K562 (cell line): ENCODE results near the gene DSC1. TPM values are rescaled to one million over a fixed set of nuclear protein-coding genes. Genes with fewer than 3 reads are reported as not detected.

Experiments used
- ATAC-seq: fragments of 200-7000 bp; cut with Tn5 transposase; 3 replicates; pipeline ENCODE4 v1.9.1; 2020; ENCODE audit warnings: moderate library complexity
- BruUV-seq: library from RNA; stranded (reverse); fragments of 400-500 nt; replicated peaks from 2 replicates; lab custom pipeline; 2021; lab: Mats Ljungman, UMichigan
- CTCF ChIA-PET: fragments of 300-600 bp; formaldehyde crosslinking; extraction: SDS; loops from one replicate; lab custom pipeline; 2021; ENCODE audit warnings: low intra/inter-chr PET ratio; lab: Yijun Ruan, JAX
- POLR2A ChIA-PET: fragments of 300-600, 350-650 bp; sonication (Branson Sonifier 250); formaldehyde crosslinking; extraction: SDS; loops from one replicate; lab custom pipeline; 2021; ENCODE audit warnings: antibody characterized with exemption, inconsistent platforms; lab: Yijun Ruan, JAX
- DNase-seq, 4 experiments: peaks; one replicate each; pipeline versions ENCODE4 v3.0.0 to v3.0.0-alpha.2; 2011 to 2018; ENCODE audit warnings: low spot score in 3 of 4, mixed read lengths in 3 of 4; ENCODE audit errors: extremely low read depth in 1 of 4
- FAIRE-seq: peaks from 2 replicates; lab custom pipeline; 2011; peaks lifted over from hg19 to GRCh38; lab: Jason Lieb, UNC
- H2AFZ ChIP-seq: 2 replicates; pipeline ENCODE4 v1.6.0; 2011; ENCODE audit warnings: low read depth, low read length, control low read depth, inconsistent platforms
- H3K27ac ChIP-seq: fragments of 200-600 bp; 3 replicates; pipeline ENCODE4 v1.8.0; 2011; ENCODE audit warnings: low read depth, mild to moderate bottlenecking, control low read depth, inconsistent platforms, low read length, moderate library complexity, mixed read lengths; ENCODE audit errors: extremely low read depth
- H3K27me3 ChIP-seq, 2 experiments: fragments of 300-600 bp in 1 of 2; 2 replicates in 1 of 2; 3 replicates in 1 of 2; pipeline versions ENCODE4 v1.6.0 to v1.8.0; 2011; ENCODE audit warnings: inconsistent platforms in 2 of 2, low read length in 2 of 2, mild to moderate bottlenecking in 1 of 2, mixed read lengths in 1 of 2, moderate library complexity in 1 of 2; ENCODE audit not compliant: control insufficient read depth in 2 of 2, insufficient read depth in 2 of 2
- H3K36me3 ChIP-seq: fragments of 300-600 bp; 3 replicates; pipeline ENCODE4 v1.8.0; 2011; ENCODE audit warnings: mild to moderate bottlenecking, low read length, inconsistent platforms; ENCODE audit not compliant: control insufficient read depth, insufficient read depth
- H3K4me1 ChIP-seq, 2 experiments: fragments of 200-600 bp in 1 of 2; replicated peaks in 1 of 2; 2 replicates in 1 of 2; 3 replicates in 1 of 2; pipeline versions ENCODE4 v1.5.1 to v1.8.0; 2011; ENCODE audit warnings: inconsistent platforms in 2 of 2, low read length in 2 of 2, mild to moderate bottlenecking in 1 of 2, mixed read lengths in 1 of 2, moderate library complexity in 1 of 2; ENCODE audit not compliant: control insufficient read depth in 2 of 2, insufficient read depth in 2 of 2
- H3K4me2 ChIP-seq: 2 replicates; pipeline ENCODE4 v1.6.1; 2011; ENCODE audit warnings: low read length, control low read depth, inconsistent platforms, mixed read lengths; ENCODE audit not compliant: insufficient read depth
- H3K4me3 ChIP-seq: fragments of 200-600 bp; sonication (generic), shearing (Covaris generic); 2 replicates; pipeline ENCODE4 v1.5.1; 2016; ENCODE audit warnings: control low read depth, inconsistent platforms
- H3K79me2 ChIP-seq: fragments of 200-600 bp; 3 replicates; pipeline ENCODE4 v1.8.0; 2011; ENCODE audit warnings: low read length, inconsistent platforms; ENCODE audit not compliant: control insufficient read depth, insufficient read depth
- H3K9ac ChIP-seq, 2 experiments: 2 replicates each; pipeline versions ENCODE4 v1.6.0 to v1.6.1; 2011; ENCODE audit warnings: low read depth in 2 of 2, low read length in 2 of 2, control low read depth in 1 of 2, inconsistent platforms in 1 of 2, mild to moderate bottlenecking in 1 of 2, mixed read lengths in 1 of 2; ENCODE audit not compliant: insufficient read depth in 1 of 2
- H3K9me1 ChIP-seq: one replicate; pipeline ENCODE4 v1.6.0; 2011; ENCODE audit warnings: inconsistent platforms, mild to moderate bottlenecking, low read length, moderate library complexity; ENCODE audit not compliant: control insufficient read depth, insufficient read depth
- H3K9me3 ChIP-seq: replicated peaks from 2 replicates; pipeline ENCODE4 v1.5.1; 2011; ENCODE audit warnings: low read depth, low read length, inconsistent platforms; ENCODE audit not compliant: control insufficient read depth, insufficient read depth
- H4K20me1 ChIP-seq: replicated peaks from 2 replicates; pipeline ENCODE4 v1.6.1; 2011; ENCODE audit warnings: low read length, inconsistent platforms, mixed read lengths; ENCODE audit not compliant: control insufficient read depth, insufficient read depth
- E2F3 ChIP-seq: fragments of 250-450 bp; sonication (Bioruptor Pico); IDR thresholded peaks from 2 replicates; pipeline ENCODE4 v1.4.0; 2020; ENCODE audit warnings: mild to moderate bottlenecking
- FUS ChIP-seq: fragments of 200-400 bp; formaldehyde crosslinking; optimal IDR thresholded peaks from 2 replicates; pipeline ENCODE3; 2017; ENCODE audit warnings: low read depth, low read length
- RBM22 ChIP-seq: fragments of 200-400 bp; formaldehyde crosslinking; IDR thresholded peaks from 2 replicates; pipeline ENCODE4 v1.6.1; 2018; ENCODE audit warnings: low read length, low read depth; ENCODE audit not compliant: poor library complexity, severe bottlenecking
- WGBS: fragments of 100-300 bp; shearing (Covaris generic); methylation state at CpG from one replicate; pipeline ENCODE4 v1.1.6; 2016; ENCODE audit warnings: low coverage, mixed read lengths; ENCODE audit not compliant: insufficient coverage; ENCODE audit errors: missing lambda C conversion rate; 5-methylcytosine and 5-hydroxymethylcytosine counted together
- in situ Hi-C: fragments of 300-500 bp; cut with MboI; formaldehyde crosslinking; loops from 4 replicates; pipeline ENCODE4 v1.15.0; 2018; ENCODE audit warnings: inconsistent platforms, mixed read lengths
- intact Hi-C: fragments of 100-400 bp; cut with micrococcal nuclease; formaldehyde crosslinking; loops from 2 replicates; pipeline ENCODE4 v1.14.2; 2022
- polyA plus RNA-seq, 8 experiments: library from polyadenylated mRNA; depleted of rRNA in 4 of 8; stranded (reverse) in 5 of 8; unstranded in 3 of 8; fragments of >200 nt; fragmentation: Nextera tagmentation in 2 of 8; fragmentation: Illumina TruSeq in 1 of 8; extraction: Ambion mirVana in 2 of 8; extraction: Trizol in 1 of 8; gene quantifications; 2 replicates each; pipeline versions ENCODE4 v1.2.1 to v1.2.3, GENCODE V29; 2011 to 2014; ENCODE audit warnings: inconsistent platforms in 1 of 8, missing spikeins in 1 of 8
- total RNA-seq, 7 experiments: library from RNA; depleted of rRNA in 6 of 7; stranded (reverse); fragments of >200 nt in 6 of 7; fragmentation: Illumina TruSeq in 2 of 7; extraction: Trizol in 2 of 7; gene quantifications; 2 replicates each; pipeline versions ENCODE4 v1.2.1 to v1.2.3, GENCODE V29; 2011 to 2021; ENCODE audit warnings: low replicate concordance in 1 of 7
- TF ChIP-seq, protein P1 (sequence below): fragments of 450-650 bp; IDR thresholded peaks from 2 replicates; pipeline ENCODE4 v1.6.1; 2016; ENCODE audit warnings: mild to moderate bottlenecking, moderate library complexity
- TF ChIP-seq, protein P2 (sequence below), 2 experiments: fragments of 200-800 bp in 1 of 2; sonication (Bioruptor generic) in 1 of 2; sonication (generic) in 1 of 2; formaldehyde crosslinking in 1 of 2; IDR thresholded peaks in 1 of 2; conservative IDR thresholded peaks in 1 of 2; 2 replicates each; pipeline versions ENCODE4 v1.5.0 to v1.6.1; 2016 to 2020; ENCODE audit warnings: missing compliant biosample characterization in 1 of 2, missing genetic modification characterization in 1 of 2, missing genetic modification reagents in 1 of 2

Gene DSC1
- total and polyA plus RNA-seq, 9 of the 15 experiments (the other 6 are each of a cell fraction or from before 2014, with no cell fraction given) = 0.04 to 0.07 (median 0.05) TPM; not detected in 4

DNA sequence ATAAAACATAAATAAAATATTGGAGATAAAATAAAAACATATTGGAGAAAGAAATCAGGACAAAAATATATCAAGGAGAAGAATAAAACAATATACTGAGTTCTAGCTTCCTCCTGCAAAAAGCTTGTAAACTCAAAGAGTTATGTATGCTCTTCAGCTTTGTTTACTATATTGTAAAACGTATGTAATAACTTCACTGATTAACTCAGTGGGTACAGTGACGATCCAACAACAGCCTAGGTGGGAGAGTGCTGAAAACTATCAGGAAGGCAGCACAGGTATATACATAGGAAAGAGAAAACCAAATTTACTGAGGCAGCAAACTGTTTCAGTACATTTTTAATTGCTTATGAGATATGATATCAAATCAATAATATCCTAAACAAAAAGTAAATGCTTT, 68.8 kb downstream of the DSC1 start:
- peaks cover 35% of the 10 kb centered on the region; the same call in 2 of the 3 replicates for H3K36me3 ChIP-seq
- ATAC-seq (no peak), FAIRE-seq (no peak), DNase-seq (no peak)
- H3K9me1 ChIP-seq = no peaks in the 10 kb centered on the region
- intact Hi-C loops = no loop called here
- in situ Hi-C loops = no loop called here
- CTCF ChIA-PET = no interaction called here
- H3K9me3 ChIP-seq = no peaks in the 10 kb centered on the region
- no peak overlapping the region for H3K9ac ChIP-seq
- peaks cover 14% of the 10 kb centered on the region; the same call in 2 of the 3 replicates for H3K79me2 ChIP-seq
- POLR2A ChIA-PET = no interaction called here
- 28% methylated on average over 2 of the region's 2 CpGs for WGBS
- H3K4me2 ChIP-seq = no peak overlapping the region
- no peaks in the 10 kb centered on the region for H3K27me3 ChIP-seq
- no peak overlapping the region for H3K27ac ChIP-seq
- no peak overlapping the region for H3K4me3 ChIP-seq
- no peaks in the 10 kb centered on the region for H4K20me1 ChIP-seq
- H3K4me1 ChIP-seq = peaks cover 0 to 2% of the 10 kb centered on the region in 2 experiments; a peak in 4 of 5 replicates
- BruUV-seq = no TSS peak
- no peak overlapping the region for H2AFZ ChIP-seq
- TF ChIP-seq, protein P1, sequence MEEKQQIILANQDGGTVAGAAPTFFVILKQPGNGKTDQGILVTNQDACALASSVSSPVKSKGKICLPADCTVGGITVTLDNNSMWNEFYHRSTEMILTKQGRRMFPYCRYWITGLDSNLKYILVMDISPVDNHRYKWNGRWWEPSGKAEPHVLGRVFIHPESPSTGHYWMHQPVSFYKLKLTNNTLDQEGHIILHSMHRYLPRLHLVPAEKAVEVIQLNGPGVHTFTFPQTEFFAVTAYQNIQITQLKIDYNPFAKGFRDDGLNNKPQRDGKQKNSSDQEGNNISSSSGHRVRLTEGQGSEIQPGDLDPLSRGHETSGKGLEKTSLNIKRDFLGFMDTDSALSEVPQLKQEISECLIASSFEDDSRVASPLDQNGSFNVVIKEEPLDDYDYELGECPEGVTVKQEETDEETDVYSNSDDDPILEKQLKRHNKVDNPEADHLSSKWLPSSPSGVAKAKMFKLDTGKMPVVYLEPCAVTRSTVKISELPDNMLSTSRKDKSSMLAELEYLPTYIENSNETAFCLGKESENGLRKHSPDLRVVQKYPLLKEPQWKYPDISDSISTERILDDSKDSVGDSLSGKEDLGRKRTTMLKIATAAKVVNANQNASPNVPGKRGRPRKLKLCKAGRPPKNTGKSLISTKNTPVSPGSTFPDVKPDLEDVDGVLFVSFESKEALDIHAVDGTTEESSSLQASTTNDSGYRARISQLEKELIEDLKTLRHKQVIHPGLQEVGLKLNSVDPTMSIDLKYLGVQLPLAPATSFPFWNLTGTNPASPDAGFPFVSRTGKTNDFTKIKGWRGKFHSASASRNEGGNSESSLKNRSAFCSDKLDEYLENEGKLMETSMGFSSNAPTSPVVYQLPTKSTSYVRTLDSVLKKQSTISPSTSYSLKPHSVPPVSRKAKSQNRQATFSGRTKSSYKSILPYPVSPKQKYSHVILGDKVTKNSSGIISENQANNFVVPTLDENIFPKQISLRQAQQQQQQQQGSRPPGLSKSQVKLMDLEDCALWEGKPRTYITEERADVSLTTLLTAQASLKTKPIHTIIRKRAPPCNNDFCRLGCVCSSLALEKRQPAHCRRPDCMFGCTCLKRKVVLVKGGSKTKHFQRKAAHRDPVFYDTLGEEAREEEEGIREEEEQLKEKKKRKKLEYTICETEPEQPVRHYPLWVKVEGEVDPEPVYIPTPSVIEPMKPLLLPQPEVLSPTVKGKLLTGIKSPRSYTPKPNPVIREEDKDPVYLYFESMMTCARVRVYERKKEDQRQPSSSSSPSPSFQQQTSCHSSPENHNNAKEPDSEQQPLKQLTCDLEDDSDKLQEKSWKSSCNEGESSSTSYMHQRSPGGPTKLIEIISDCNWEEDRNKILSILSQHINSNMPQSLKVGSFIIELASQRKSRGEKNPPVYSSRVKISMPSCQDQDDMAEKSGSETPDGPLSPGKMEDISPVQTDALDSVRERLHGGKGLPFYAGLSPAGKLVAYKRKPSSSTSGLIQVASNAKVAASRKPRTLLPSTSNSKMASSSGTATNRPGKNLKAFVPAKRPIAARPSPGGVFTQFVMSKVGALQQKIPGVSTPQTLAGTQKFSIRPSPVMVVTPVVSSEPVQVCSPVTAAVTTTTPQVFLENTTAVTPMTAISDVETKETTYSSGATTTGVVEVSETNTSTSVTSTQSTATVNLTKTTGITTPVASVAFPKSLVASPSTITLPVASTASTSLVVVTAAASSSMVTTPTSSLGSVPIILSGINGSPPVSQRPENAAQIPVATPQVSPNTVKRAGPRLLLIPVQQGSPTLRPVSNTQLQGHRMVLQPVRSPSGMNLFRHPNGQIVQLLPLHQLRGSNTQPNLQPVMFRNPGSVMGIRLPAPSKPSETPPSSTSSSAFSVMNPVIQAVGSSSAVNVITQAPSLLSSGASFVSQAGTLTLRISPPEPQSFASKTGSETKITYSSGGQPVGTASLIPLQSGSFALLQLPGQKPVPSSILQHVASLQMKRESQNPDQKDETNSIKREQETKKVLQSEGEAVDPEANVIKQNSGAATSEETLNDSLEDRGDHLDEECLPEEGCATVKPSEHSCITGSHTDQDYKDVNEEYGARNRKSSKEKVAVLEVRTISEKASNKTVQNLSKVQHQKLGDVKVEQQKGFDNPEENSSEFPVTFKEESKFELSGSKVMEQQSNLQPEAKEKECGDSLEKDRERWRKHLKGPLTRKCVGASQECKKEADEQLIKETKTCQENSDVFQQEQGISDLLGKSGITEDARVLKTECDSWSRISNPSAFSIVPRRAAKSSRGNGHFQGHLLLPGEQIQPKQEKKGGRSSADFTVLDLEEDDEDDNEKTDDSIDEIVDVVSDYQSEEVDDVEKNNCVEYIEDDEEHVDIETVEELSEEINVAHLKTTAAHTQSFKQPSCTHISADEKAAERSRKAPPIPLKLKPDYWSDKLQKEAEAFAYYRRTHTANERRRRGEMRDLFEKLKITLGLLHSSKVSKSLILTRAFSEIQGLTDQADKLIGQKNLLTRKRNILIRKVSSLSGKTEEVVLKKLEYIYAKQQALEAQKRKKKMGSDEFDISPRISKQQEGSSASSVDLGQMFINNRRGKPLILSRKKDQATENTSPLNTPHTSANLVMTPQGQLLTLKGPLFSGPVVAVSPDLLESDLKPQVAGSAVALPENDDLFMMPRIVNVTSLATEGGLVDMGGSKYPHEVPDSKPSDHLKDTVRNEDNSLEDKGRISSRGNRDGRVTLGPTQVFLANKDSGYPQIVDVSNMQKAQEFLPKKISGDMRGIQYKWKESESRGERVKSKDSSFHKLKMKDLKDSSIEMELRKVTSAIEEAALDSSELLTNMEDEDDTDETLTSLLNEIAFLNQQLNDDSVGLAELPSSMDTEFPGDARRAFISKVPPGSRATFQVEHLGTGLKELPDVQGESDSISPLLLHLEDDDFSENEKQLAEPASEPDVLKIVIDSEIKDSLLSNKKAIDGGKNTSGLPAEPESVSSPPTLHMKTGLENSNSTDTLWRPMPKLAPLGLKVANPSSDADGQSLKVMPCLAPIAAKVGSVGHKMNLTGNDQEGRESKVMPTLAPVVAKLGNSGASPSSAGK = no peak
- TF ChIP-seq E2F3 = no peak
- TF ChIP-seq, protein P2, sequence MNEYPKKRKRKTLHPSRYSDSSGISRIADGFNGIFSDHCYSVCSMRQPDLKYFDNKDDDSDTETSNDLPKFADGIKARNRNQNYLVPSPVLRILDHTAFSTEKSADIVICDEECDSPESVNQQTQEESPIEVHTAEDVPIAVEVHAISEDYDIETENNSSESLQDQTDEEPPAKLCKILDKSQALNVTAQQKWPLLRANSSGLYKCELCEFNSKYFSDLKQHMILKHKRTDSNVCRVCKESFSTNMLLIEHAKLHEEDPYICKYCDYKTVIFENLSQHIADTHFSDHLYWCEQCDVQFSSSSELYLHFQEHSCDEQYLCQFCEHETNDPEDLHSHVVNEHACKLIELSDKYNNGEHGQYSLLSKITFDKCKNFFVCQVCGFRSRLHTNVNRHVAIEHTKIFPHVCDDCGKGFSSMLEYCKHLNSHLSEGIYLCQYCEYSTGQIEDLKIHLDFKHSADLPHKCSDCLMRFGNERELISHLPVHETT (CRISPR knock-in tag; conservative IDR thresholded peaks at IDR 0.05 in 1 of 2, IDR thresholded peaks at IDR 0.05 in 1 of 2) = no peak
- no peak for TF ChIP-seq FUS
- TF ChIP-seq RBM22 = no peak
